AG08395 (cell line): ENCODE results near the gene NFATC4.
"Not testable (repeated sequence)": the region's sequence is repeated elsewhere in the genome, so short reads cannot be mapped to it uniquely, and the experiment has no call there.

Source experiments
- DNase-seq: peaks from one replicate; pipeline ENCODE4 v3.0.0; 2012; ENCODE audit warnings: mixed read lengths, low spot score

The NFATC4 gene

GRCh38 chr14:24368212-24368561 lies 203 bp downstream of the NFATC4 start:
- no peak for DNase-seq

GRCh38 chr14:24368562-24369252 lies 723 bp downstream of the NFATC4 start:
- peak; percentile 89 for DNase-seq

GRCh38 chr14:24369463-24369862 lies 1.5 kb downstream of the NFATC4 start:
- no peak for DNase-seq

- no peak for DNase-seq
These were observed 2.1 kb downstream of the NFATC4 start for GRCh38 chr14:24369907-24370687.

- no peak for DNase-seq
These were observed 2.8 kb downstream of the NFATC4 start for GRCh38 chr14:24370748-24371147.

GRCh38 chr14:24371605-24372004 lies 3.6 kb downstream of the NFATC4 start:
- DNase-seq: not testable (repeated sequence)

GRCh38 chr14:24372701-24373416 lies 4.9 kb downstream of the NFATC4 start:
- DNase-seq: no peak

GRCh38 chr14:24376448-24377070 lies 8.6 kb downstream of the NFATC4 start:
- no peak for DNase-seq

GRCh38 chr14:24377126-24377525 lies 9.1 kb downstream of the NFATC4 start:
- DNase-seq: no peak

- DNase-seq: no peak
These were observed 9.7 kb downstream of the NFATC4 start for GRCh38 chr14:24377657-24378056.

GRCh38 chr14:24378327-24378726 lies 10.3 kb downstream of the NFATC4 start:
- DNase-seq: no peak

GRCh38 chr14:24378981-24379906 lies 11.3 kb downstream of the NFATC4 start:
- DNase-seq: no peak

- no peak for DNase-seq
These were observed 12.1 kb downstream of the NFATC4 start for GRCh38 chr14:24379907-24380730.

GRCh38 chr14:24381363-24382063 lies 13.5 kb downstream of the NFATC4 start:
- no peak for DNase-seq

GRCh38 chr14:24382064-24382371 lies 14.0 kb downstream of the NFATC4 start:
- DNase-seq: no peak

GRCh38 chr14:24384169-24384568 lies 16.2 kb downstream of the NFATC4 start:
- DNase-seq: no peak

GRCh38 chr14:24385524-24385923 lies 17.5 kb downstream of the NFATC4 start:
- DNase-seq: no peak

- DNase-seq: no peak
These were observed 19.0 kb downstream of the NFATC4 start for GRCh38 chr14:24387009-24387345.

GRCh38 chr14:24387579-24387978 lies 19.6 kb downstream of the NFATC4 start:
- DNase-seq: not testable (repeated sequence)
